ENCODE measurements around the gene KSR1.

GRCh38 chr17:27512511-27513346 is 56.5 kb downstream of the KSR1 start:
- no peak for TF ChIP-seq CTCF (conservative IDR thresholded peaks at IDR 0.05 in 1 of 2, IDR thresholded peaks at IDR 0.05 in 1 of 2; ENCODE audit: low read depth in 1 of 2, low read length in 2 of 2)
- TF ChIP-seq EZH2 (IDR thresholded peaks at IDR 0.05; ENCODE audit: low read length, missing control alignments) = no peak
